Activated CD4-positive, alpha-beta T cell treated with anti-CD3 and anti-CD28 coated beads, Interleukin-10, Interleukin-2, amounts not matched to agents 100 ng/mL and 50 ng/mL, durations not matched to agents 16 hours and 8 hours (primary cell): Measurements from ENCODE around the gene RHCG.
"Not testable (repeated sequence)": the region's sequence is repeated elsewhere in the genome, so short reads cannot be mapped to it uniquely, and the experiment has no call there.

Experiments used
- DNase-seq: peaks from one replicate; pipeline ENCODE4 v3.0.0-alpha.2; 2020

The RHCG gene

GRCh38 chr15:89475661-89476060, 20.7 kb downstream of the RHCG start:
- no peak for DNase-seq

DNA sequence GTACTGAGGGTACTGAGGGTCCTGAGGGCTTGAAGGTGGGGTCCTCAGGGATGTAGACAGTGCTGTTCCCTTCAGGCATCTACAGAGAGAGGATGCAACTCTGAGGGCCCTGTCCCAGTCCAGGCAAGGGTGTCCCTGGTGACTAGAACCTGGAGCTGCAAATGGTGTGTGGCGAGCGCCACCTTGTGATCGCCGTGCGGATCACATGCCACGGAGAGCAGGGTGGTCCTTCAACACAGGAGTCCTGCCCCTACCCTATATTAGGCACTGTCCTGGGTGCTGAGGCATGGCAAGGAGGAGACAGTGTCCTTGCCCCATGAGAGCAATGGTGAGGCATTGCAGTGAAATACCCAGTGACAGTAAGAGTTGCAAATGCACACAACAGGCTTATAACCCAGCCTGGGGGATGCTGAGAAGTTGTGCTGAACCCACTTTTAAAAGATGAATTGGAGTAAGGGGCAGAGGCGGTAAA, 23.6 kb downstream of the RHCG start:
- peak; percentile 74 for DNase-seq

DNA sequence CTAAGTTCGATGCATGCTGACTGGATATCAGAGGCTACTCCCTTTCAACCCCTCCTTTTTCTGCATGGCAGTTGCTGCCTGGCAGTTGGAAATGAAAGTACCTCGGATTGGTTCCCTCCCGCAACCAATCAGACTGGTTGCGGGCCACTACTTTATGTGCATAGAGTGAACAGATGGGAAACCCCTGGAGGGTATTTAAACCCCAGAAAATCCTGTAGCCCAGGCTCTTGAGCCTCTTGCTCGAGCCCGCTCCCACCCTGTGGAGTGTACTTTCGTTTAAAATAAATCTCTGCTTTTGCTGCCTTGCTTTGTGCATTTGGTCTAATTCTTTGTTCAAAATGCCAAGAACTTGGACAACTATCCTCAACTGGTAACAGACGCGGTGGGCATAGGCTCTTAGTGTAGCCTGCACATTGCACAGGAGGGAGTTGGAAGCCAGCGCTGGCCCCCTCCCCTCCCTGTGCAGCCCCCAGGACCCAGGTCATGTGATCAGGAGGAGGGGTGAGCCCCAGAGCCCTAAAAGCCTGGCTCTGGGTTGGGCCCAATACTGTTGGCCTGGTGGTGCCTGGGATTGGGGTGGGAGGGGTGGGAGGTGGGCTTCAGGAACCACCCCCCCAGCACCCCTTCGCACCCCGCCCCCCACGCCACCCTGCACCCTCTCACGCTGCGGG, 26.8 kb downstream of the RHCG start:
- no peak for DNase-seq

GRCh38 chr15:89468813-89469212, 27.6 kb downstream of the RHCG start:
- DNase-seq: not testable (repeated sequence)

GRCh38 chr15:89463113-89463512, 33.3 kb downstream of the RHCG start:
- DNase-seq: no peak

- peak; percentile 11 for DNase-seq
These were observed 34.0 kb downstream of the RHCG start for GRCh38 chr15:89462198-89462912.

DNA sequence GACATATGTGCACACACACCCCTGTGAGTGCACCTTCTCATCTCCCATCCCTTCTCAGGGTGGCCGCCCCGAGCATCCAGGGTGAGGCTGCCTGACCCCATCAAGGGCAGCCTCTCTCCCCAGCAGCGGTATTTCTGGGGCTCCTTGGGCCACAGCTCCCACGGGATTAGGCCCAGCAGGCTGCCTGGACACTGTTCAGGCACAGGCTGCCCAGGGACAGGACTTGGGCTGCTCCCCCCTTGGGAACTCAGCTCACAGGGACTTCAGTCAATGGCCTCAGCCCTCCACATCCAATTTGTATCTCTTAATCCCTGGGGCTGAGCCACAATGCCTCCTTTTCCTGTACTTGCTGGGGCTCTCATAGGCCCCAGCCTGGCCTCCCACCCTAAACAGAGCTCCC, 35.0 kb downstream of the RHCG start:
- no peak for DNase-seq

GRCh38 chr15:89460048-89460447, 36.3 kb downstream of the RHCG start:
- no peak for DNase-seq

DNA sequence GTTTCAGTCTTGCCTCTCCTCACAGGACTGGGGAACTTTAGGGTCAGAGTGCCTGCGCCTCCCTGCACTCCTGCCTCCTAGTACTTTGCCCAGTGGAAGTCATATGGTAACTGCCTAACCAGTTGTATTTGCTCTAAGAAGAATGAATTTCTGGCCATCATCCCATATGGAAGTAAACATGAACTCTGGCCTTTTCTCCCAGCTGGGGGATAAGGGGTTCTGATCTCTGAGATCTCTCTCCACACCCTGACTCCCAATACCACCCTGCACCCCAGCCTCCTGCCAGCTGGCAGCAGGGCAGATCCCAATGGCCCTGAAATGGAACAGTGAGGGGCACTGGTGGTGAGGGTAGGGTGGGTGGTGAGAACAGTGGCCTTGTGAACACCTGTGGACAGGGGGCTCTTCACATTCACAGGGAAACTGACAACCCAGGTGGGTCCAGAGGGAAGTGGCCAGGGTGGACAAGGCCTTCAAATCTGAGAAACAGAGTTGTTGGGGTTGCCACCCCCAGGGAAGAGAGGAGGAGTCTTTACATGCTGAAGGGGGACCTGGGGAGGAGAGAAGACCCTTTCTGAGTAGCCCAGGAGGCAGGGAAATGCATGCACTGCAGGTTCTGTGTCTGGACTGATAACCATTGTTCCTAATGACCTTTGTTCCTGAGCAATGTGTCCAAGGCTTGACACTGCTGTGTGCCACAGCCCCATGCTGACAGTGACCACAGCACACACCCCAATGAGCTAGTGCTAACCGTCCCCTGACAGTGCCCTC, 36.9 kb downstream of the RHCG start:
- DNase-seq: no peak

GRCh38 chr15:89458440-89458839, 37.9 kb downstream of the RHCG start:
- no peak for DNase-seq

- peak; percentile 56 for DNase-seq
These were observed 39.3 kb downstream of the RHCG start for GRCh38 chr15:89457086-89457485.

DNA sequence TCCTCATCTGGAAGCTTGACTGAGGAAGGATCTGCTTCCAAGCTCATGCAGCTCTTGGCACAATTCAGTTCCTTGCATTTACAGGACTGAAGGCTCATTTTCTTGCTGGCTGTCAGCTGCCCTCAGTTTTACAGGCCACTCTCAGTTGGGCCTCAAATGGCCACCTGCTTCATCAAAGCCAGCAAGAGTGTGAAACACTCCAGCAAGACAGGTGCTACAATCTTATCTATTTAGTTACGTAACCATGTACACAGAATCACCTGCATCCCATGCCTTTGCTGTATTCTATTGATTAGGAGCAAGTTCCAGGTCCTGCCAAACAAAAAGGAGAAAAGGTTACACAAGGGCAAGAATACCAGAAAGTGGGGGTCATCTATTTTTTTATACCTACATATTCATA, 40.8 kb downstream of the RHCG start:
- no peak for DNase-seq

DNA sequence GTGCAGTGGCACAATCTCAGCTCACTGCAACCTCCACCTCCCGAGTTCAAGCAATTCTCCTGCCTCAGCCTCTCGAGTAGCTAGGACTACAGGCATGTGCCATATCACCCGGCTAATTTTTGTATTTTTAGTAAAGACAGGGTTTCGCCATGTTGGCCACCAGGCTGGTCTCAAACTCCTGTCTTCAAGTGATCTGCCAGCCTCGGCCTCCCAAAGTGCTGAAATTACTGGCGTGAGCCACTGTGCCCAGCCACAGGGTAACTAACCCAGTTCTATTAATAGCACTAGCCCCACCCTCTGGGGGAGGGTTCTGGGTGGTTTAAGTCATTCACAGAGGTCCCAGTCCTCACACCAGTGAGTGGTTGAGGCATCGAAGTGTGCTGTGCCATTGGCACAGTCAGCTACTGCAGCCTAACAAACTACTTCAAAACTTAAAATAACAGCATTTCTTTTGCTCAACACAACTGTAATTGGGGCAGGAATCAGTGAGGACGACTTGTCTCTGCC, 44.0 kb downstream of the RHCG start:
- no peak for DNase-seq

GRCh38 chr15:89451846-89452245, 44.5 kb downstream of the RHCG start:
- no peak for DNase-seq

DNA sequence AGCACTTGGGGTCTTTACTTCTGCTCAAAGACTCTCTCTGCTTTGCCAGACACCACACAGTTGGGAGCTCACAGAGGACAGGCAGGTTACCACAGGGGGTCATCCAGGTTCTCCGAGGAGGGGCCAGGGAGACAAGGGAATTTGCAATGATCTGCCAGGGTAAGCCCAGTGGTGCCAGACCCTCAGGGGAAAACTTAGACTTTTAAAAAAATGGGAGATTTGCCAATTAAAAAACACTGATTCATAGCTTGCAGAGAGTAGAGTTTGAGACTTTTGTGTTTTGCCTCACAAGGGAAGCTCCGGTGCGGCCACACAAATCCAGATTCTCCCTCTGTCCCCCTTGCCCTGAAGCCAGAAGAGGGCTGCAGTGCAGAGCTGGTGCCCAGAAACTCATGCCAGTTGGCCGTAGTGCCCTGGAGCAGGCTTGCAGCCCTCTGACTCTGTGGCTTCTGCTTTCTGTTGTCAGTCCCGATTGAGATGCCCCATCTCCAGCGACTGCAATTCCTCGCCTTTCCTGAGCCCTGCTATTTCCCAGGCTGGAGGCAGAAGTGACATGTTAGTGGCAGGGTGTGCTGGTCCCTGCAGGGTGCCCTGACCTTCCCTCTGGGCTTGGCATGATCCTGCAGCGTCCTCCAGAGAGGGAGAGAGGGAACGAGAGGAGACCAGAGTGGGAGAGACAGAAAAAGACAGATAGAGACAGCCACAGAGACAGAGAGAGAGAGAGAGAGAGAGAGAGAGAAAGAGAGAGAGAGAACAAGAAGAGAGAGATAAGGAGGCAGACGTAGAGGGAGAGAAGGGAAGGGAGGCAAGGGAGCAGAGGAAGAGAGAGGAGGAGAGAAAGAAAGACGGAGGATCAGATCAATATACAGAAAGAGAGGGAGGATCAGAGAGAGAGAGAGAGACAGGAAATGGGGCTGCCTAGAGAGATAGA, 46.0 kb downstream of the RHCG start:
- no peak for DNase-seq

DNA sequence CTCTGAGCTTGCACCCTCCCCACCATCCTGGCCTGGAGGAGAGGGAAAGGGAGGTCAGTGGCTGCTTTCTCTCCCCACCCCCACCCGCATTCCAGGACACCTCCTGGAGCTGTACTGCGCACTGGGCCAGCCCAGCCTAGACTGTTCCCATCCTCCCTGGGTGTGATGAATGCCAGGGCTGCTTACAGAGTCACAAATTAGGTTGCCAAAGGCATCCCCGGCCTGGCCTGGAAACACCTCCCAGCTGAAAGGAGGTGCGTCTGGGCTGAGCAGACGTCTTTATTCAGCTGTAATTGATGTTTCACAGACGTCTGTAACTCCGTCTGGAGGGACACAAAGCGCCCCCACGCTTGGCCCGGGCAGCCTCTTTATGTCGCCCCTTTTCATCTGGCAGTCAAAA, 47.6 kb downstream of the RHCG start:
- DNase-seq: no peak

GRCh38 chr15:89447676-89448075, 48.7 kb downstream of the RHCG start:
- DNase-seq: no peak

DNA sequence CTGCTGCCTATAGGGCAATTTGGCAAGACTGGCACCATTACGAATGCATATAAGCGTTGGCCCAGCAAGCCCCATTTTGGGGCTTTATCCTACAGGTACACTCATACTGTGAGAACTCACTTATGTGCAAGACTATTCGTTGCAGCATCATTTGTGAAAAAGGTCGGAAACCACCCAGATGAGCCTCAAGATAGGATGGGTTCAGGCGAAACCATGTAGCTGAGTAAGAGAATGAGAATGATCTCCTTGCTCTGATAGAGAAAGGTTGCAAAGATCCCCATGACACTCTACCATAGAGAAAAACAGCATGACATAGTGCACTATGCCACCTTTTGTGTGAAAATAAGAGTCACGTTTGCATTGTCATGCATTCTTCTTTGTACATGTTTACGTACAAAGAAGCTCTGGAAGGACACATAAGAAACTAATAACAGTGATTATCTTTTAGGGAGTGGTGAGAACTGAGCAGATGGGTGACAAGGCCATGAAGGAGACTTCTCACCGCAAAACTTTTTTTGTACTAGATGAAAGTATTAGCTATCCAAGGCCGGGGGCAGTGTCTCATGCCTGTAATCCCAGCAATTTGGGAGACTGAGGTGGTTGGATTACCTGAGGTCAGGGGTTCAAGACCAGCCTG, 50.0 kb downstream of the RHCG start:
- DNase-seq: peak; percentile 56

GRCh38 chr15:89445518-89445917, 50.9 kb downstream of the RHCG start:
- DNase-seq: no peak

DNA sequence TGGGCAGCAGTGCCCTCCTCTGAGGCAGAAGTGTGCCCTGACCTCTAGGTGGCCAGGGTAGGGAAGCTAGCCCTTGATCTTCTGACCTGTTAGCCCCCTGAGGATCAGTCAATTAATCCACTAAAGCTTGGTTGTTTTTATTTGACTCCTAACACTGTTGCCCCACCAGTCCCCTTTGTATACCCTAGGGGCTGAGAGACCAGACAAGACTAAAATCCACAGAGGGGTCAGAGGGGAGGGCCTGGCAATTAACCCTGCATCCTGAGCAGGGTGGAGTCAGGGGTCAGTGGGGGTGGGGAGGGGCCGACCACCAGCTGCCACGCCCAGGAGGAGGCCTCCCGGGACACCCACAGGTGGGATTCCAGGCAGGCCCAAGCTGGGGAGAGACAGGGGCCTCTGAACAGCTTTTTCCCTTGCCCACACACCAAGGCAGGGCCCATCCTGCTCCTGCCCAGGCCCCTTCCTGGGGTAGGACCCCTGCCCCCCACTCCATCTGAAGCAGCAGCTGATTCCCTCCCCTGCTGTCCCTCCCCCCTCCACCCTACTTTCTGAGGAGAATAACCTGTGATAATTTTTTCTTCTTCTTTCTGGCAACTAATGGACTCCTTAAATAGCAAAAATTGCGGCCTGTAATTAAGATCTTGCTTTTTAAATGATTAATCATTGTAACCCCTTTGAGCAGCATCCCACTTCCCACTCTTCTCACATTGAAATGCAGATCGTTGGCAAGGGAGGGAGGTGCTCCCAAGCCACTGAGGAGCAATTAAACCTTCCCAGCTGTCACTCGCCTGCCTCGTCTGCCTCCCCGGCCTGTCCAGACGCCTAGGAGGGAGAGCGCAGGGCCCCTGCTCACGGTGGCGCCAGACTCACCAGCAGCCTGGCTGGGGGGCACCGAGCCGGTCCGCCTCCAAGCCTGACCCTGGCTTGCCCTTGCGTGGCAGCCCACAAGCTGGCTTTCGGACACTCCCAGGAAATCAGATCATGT, 51.9 kb downstream of the RHCG start:
- no peak for DNase-seq

DNA sequence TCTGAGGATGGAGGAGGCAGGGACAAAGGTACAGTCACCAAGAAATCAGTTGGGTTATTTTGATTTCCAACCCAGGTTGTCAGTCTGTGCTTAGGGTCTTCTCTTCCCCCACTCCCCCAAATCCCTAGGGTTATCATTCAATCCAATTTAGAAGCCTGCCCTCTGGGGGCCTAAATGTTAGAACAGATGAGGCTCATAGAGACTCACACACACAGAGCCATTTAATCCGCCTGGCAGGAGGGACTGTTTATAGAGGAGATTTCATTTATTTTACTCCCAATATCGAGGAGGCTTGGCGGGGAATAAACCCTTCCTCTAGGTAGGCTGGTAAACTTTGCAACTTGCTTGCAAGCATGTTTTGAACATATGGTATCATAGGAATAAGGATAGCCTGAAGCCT, 52.8 kb downstream of the RHCG start:
- DNase-seq: no peak
